Thoracic aorta (tissue), 2 donors: ENCODE results near the gene RIT2. TPM values are rescaled to one million over a fixed set of nuclear protein-coding genes. Genes with fewer than 3 reads are reported as not detected.

Source experiments
- ATAC-seq: fragments of 150-250 bp; one replicate; pipeline ENCODE4 v1.8.0; 2017; ENCODE audit warnings: low read depth; ENCODE audit not compliant: insufficient number of reproducible peaks, low FRiP score
- DNase-seq: peaks from one replicate; pipeline ENCODE4 v3.0.0-alpha.2; 2020; ENCODE audit warnings: low spot score
- H3K27ac ChIP-seq, 2 donors: fragments of 200-600 bp; sonication (generic); 1 replicate in 1 of 2; 2 replicates in 1 of 2; pipeline ENCODE4 v1.5.1; 2016; ENCODE audit warnings: mild to moderate bottlenecking in 2 of 2, moderate library complexity in 2 of 2
- H3K27me3 ChIP-seq: fragments of 200-600 bp; sonication (generic); replicated peaks from 2 replicates; pipeline ENCODE4 v1.6.0; 2016; ENCODE audit warnings: mild to moderate bottlenecking; ENCODE audit not compliant: insufficient read depth
- H3K36me3 ChIP-seq: fragments of 200-600 bp; sonication (generic); one replicate; pipeline ENCODE4 v1.5.1; 2016
- H3K4me1 ChIP-seq, 2 donors: fragments of 200-600 bp; sonication (generic); 1 replicate in 1 of 2; 2 replicates in 1 of 2; pipeline versions ENCODE4 v1.5.1 to v1.6.0; 2016; ENCODE audit warnings: low read depth in 2 of 2, mild to moderate bottlenecking in 1 of 2; ENCODE audit not compliant: control insufficient read depth in 1 of 2
- H3K4me3 ChIP-seq: fragments of 200-600 bp; sonication (generic); 2 replicates; pipeline ENCODE4 v1.5.1; 2016; ENCODE audit warnings: mild to moderate bottlenecking
- H3K9me3 ChIP-seq: fragments of 200-600 bp; sonication (generic); 2 replicates; pipeline ENCODE4 v1.5.1; 2016
- total RNA-seq, 2 donors: library from RNA; depleted of rRNA; stranded (reverse); fragments of >200 nt; gene quantifications; one replicate each; pipeline versions ENCODE4 v1.1.0 to v1.2.3, GENCODE V29; 2016
- TF ChIP-seq, protein P1 (sequence below): fragments of 200-600 bp; sonication (generic); IDR thresholded peaks from one replicate; pipeline ENCODE4 v1.5.1; 2019; ENCODE audit warnings: antibody characterized with exemption

The RIT2 gene
- total RNA-seq, 2 donors from 2014 or later = not detected

DNA sequence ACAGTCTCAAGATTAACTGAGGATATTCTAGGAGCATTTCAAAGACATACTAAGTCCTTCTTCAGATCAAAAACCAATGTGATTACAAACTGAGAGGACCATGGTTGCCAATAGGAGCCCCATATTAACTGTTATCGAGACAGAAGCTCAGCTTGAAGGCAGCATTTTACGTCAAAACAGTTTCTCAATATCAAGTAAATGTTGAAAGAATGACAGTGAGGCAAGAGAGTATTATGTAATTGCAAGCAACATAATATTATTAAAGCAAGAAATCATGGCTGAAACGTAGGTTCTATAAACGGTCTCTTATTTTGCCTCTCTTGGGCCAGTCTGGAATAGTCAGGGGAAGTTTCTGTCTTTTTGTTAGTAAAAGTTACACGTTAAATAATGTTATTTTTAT is 22.9 kb downstream of the RIT2 start:
- Histone ChIP-seq H3K9me3 (no peaks in the 10 kb centered on the region), H3K4me3 (no peak overlapping the region), H3K27ac (no peak overlapping the region), H3K4me1 (no peaks in the 10 kb centered on the region), H3K27me3 (no peaks in the 10 kb centered on the region), H3K36me3 (no peaks in the 10 kb centered on the region)
- DNase-seq = no peak
- no peak for ATAC-seq
- TF ChIP-seq, protein P1, sequence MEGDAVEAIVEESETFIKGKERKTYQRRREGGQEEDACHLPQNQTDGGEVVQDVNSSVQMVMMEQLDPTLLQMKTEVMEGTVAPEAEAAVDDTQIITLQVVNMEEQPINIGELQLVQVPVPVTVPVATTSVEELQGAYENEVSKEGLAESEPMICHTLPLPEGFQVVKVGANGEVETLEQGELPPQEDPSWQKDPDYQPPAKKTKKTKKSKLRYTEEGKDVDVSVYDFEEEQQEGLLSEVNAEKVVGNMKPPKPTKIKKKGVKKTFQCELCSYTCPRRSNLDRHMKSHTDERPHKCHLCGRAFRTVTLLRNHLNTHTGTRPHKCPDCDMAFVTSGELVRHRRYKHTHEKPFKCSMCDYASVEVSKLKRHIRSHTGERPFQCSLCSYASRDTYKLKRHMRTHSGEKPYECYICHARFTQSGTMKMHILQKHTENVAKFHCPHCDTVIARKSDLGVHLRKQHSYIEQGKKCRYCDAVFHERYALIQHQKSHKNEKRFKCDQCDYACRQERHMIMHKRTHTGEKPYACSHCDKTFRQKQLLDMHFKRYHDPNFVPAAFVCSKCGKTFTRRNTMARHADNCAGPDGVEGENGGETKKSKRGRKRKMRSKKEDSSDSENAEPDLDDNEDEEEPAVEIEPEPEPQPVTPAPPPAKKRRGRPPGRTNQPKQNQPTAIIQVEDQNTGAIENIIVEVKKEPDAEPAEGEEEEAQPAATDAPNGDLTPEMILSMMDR = no peak

DNA sequence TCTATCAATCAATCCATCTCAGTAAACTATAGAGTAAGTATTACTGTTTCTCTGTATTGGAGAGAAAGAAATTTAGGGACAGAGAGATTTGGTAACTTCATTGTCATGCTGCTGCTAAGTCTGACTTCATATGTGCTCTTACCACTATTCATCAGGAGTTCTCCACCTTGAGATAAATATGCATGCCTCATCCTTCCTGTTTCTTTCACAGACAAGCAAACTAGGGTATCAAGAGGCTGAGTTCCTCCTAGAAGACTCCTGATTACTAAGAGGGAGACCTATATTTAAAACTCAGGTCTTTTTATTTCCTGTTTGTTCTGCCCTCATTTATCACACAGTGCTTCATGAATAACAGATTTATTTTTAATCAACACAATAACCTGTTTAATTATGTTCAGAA is 34.1 kb downstream of the RIT2 start:
- Histone ChIP-seq H3K27ac (no peak overlapping the region), H3K4me3 (no peak overlapping the region), H3K9me3 (no peaks in the 10 kb centered on the region), H3K27me3 (no peaks in the 10 kb centered on the region), H3K36me3 (no peaks in the 10 kb centered on the region), H3K4me1 (no peaks in the 10 kb centered on the region)
- no peak for ATAC-seq
- no peak for DNase-seq
- TF ChIP-seq, protein P1 = no peak

DNA sequence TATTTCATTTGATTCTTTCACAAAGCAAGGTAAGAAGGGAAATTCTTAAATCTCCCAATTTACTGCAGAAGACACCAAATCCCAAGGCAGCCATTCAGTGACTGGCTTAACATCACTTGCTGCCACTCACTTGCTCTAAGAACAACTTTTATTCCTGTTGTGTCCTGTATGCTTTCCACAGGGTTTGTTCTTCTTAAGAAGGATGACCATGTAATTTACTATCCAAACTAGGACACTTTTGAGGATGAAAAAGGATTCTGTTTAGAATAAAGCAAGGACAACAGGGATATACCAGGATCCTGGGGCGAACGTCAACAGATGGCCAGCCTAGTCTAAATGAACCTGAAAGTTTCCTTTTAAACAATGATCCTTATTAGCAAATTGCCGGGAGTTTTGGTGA is 34.8 kb downstream of the RIT2 start:
- TF ChIP-seq, protein P1 = no peak
- H3K4me1 ChIP-seq = no peaks in the 10 kb centered on the region
- no peaks in the 10 kb centered on the region for H3K36me3 ChIP-seq
- no peak for ATAC-seq
- H3K4me3 ChIP-seq = no peak overlapping the region
- H3K27ac ChIP-seq = no peak overlapping the region
- no peaks in the 10 kb centered on the region for H3K9me3 ChIP-seq
- H3K27me3 ChIP-seq = no peaks in the 10 kb centered on the region
- no peak for DNase-seq

GRCh38 chr18:43079422-43079821 is 36.1 kb downstream of the RIT2 start:
- H3K9me3 ChIP-seq = no peaks in the 10 kb centered on the region
- TF ChIP-seq, protein P1 = no peak
- no peak for ATAC-seq
- no peaks in the 10 kb centered on the region for H3K36me3 ChIP-seq
- no peaks in the 10 kb centered on the region for H3K27me3 ChIP-seq
- no peak for DNase-seq
- H3K27ac ChIP-seq = no peak overlapping the region
- H3K4me3 ChIP-seq = no peak overlapping the region
- H3K4me1 ChIP-seq = no peaks in the 10 kb centered on the region

GRCh38 chr18:43078478-43079092 is 36.9 kb downstream of the RIT2 start:
- no peak for ATAC-seq
- no peak for DNase-seq
- TF ChIP-seq, protein P1 = no peak

More at GRCh38 chr18:43078478-43079092, 36.9 kb downstream of the RIT2 start:
- Histone ChIP-seq H3K4me3 (no peak overlapping the region), H3K27ac (no peak overlapping the region), H3K36me3 (no peaks in the 10 kb centered on the region), H3K27me3 (no peaks in the 10 kb centered on the region), H3K4me1 (no peaks in the 10 kb centered on the region), H3K9me3 (no peaks in the 10 kb centered on the region)
